ENCODE data around the gene TMEM184A.
A peak's percentile ranks its signal among the peaks of the same experiment; 100 is the strongest.
"Not testable (repeated sequence)": the region's sequence is repeated elsewhere in the genome, so short reads cannot be mapped to it uniquely, and the experiment has no call there.

The TMEM184A gene

DNA sequence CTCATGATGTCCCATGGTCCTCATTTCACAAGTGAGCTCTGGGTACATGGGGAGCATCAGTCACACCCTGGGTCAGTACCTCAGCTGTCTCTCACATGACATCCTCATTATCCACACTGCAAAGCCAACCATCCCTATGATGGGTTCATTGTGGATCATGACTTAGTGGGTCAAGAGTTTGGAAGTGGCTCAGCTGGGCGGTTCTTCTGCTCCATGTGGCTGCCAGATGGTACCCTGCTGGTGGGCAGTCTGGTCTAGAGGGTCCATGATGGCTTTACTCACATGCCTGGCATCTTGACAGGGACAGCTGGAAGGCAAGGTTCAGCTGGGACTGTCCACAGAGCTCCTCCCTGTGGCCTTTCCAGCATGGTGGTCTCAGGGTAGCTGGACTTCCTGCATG is 33.0 kb upstream of the TMEM184A start:
- DNase-seq, result no peak

DNA sequence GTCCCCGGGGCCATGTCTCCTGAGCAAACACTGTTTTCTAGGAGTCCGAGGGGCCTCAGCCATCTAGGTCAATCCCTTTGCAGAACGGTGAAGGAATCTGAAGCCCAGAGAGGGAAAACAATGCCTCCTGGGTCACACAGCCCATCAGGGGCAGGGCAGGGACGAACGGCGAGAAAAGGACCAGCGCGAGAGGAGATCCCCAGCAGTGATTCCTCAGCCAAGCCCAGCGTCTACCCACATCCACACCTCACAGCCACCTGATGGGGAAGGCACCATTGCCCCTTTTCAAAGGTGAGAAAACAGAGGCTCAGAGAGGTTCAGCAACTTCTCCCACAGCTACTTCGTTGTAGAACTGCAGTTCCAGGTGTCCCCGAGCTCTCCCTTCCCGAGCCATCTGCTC is 31.7 kb upstream of the TMEM184A start:
- no peak for DNase-seq

GRCh38 chr7:1586827-1587705 is 31.1 kb upstream of the TMEM184A start:
- DNase-seq, result no peak

DNA sequence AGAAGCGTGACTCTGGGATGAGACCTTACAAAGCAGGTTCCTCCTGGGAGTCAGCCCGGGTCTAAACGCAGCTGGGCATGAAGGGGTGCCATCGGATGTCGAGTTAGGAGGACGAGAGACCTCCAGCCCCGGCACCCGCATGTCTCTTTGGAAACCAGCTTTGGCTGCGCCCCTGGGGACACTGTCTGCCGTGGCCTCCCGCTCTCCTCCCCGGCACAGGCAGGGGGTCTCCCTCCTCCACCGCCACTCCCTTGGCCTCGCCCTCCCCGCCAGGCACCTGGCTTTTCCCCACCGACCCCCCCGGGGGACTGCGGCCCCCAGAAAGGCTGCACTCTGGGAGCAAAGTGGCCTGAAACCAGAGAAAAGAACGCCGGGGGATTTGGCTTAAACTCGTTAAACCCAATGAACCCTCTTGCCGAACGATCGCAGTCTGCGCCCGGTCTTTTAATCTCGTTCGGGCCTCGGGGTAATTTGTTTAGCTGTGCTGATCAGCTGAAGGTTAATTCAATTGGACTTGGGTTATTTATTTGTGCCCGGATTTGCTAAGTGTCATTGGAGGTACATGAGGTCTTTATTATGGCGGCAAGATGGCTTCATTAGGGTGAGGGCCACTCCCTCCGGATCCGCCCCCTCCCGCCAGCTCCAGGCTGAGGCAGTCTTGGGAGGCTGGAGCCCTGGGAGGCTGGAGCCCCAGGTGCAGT is 30.3 kb upstream of the TMEM184A start:
- no peak for DNase-seq

DNA sequence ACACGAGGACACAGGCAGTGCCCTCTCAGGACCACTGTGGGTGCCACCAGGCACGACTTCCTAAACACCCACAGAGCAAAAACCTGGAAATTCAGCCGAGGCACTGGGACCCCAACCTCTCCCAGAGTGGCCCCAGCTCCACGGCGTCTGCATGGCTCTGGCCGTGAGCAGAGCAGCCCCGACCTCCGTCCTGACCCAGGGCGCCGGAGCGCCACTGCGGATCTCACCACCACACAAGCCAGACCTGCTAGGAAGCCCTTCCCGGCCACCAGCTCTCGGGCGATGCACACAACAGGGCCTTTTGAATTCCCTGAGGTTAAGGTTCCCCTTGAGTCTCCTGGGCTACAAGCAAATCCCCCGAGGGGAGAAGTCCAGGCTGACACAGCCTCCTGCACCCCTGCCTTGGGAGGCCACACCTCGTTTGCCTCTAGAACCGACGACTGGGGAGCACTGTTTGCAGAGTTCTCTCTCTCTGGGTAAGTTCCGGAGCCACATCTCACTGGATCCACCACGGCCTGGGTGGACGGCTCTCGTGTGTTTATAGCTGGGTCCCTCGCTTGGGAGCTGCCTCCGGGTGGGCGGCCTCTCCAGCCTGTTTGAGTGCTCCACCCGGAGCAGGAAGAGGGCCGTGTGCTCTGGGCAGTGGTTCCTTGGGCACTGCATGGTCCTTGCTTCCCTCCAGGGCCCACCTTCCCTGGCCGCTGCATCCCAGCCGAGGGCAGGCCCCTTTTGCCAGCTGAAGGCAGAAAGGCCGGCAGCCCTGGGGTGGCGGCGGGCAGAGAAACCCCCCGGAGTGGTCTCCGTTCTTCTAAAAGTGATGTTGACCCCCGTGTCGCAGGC is 29.4 kb upstream of the TMEM184A start:
- no peak for DNase-seq

- DNase-seq, result no peak
Measured at GRCh38 chr7:1584700-1585099, 28.7 kb upstream of the TMEM184A start.

DNA sequence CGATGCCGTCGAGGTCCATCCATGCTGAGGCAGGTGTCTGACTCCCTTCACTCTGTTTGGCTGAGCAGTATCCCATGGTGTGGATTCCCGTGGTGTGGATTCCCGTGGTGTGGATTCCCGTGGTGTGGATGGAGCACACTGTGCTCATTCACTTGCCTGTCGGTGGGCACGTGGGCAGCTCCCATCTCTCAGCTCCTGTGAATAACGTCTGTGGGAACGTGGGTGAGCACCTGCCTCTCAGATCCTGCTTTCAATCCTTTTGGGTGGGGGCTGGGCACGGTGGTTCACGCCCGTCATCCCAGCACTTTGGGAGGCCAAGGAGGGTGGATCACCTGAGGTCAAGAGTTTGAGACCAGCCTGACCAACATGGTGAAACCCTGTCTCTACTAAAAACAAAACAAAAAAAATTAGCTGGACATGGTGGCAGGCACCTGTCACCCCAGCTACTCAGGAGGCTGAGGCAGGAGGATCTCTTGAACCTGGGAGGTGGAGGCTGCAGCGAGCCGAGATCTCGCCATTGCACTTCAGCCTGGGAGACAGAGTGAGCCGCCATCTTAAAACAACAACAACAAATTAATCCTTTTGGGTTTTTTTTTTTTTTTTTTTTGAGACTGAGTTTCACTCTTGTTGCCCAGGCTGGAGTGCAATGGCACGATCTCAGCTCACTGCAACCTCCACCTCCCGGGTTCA is 27.4 kb upstream of the TMEM184A start:
- not testable (repeated sequence) for DNase-seq

- DNase-seq, result no peak
Measured at GRCh38 chr7:1580422-1581030, 24.5 kb upstream of the TMEM184A start.

- DNase-seq, result peak; percentile 72 to 75
Measured at GRCh38 chr7:1579481-1580421, 23.7 kb upstream of the TMEM184A start.

DNA sequence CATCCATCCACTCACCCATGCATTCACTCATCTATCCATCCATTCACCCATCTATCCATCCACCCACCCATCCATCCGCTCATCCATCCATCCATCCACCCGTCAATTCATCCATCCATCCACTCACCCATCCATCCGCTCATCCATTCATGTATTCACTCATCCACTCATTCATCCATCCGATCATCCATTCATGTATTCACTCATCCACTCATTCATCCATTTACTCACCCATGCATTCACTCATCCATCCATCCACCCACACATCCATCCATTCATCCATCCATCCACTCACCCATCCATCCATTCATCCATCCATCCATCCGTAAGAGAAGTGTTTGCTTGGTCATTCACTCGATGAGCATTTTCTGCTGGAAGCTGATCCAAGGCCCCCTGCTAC is 22.5 kb upstream of the TMEM184A start:
- no peak for DNase-seq

- no peak for DNase-seq
Measured at GRCh38 chr7:1576521-1577253, 20.7 kb upstream of the TMEM184A start.

DNA sequence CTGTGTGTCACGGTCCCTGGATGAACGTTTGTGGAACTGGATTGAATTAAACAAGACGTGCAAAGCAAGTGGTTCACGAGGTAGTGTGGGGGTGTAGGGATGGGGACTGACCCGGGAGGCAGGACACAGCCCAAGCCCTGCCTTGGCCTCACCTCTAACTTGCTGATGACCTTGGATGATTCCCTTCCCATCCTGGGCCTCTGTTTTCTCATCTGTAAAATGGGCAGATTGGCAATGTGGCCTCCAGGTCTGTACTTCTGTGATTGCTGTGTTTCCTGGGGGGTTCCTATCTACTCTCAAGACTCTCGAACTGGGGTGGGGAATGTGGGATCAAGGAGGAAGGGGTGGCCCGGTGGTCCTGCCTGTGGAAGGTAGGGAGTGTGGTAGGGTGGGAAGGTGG is 19.8 kb upstream of the TMEM184A start:
- no peak for DNase-seq

DNA sequence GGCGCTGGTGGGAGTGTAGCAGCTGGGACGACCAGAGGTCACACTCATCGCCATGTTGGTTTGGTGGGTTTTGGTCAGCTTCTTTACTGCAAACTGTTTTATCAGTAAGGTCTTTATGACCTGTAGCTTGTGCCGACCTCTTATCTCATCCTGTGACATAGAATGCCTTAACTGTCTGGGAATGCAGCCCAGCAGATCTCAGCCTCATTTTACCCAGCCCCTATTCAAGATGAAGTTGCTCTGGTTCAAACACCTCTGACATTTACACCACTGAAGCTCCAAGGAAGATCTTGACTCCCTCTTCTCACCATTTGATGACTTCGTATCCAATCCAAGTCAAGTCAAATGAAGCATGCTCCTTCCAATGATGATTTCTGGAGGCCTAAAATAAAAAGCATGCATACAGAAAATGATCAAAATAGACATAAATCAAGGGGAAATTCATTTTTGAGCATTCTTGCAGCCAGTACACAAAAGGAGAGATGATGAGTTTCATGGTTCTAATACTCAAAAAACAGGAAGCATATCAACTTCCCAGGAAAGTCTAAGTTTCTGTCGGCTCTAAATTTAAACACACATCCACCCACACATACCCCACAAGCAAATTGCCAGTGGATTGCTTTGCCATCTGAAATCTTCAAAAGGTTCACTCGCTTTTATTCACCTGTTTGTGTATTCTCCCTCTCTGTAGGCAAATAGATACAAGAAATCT is 16.3 kb upstream of the TMEM184A start:
- no peak for DNase-seq

GRCh38 chr7:1569833-1570632 is 14.0 kb upstream of the TMEM184A start, which contains the start of gene PSMG3:
Gene PSMG3, minus strand, starts transcription at chr7:1570032. Its CDS starts 693 bp downstream, at chr7:1569339.
- DNase-seq, result peak; percentile 83 to 89

DNA sequence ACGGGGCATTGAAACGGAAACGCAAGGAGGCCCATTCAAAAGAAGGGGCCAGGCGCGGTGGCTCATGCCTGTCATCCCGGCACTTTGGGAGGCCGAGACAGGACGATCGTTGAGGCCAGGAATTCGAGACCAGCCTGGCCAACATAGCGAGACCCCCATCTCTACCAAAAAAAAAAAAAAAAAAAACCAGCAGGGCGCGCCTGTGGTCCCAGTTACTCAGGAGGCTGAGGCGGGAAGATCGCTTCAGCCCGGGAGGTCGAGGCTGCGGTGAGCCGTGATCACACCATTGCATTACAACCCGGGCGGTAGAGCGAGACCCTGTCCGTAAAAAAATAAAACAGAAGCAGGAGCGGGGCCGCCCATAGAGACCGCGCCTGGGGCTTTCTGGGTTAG is 13.4 kb upstream of the TMEM184A start:
- peak in 1 of 2 donors; percentile 15 for DNase-seq

DNA sequence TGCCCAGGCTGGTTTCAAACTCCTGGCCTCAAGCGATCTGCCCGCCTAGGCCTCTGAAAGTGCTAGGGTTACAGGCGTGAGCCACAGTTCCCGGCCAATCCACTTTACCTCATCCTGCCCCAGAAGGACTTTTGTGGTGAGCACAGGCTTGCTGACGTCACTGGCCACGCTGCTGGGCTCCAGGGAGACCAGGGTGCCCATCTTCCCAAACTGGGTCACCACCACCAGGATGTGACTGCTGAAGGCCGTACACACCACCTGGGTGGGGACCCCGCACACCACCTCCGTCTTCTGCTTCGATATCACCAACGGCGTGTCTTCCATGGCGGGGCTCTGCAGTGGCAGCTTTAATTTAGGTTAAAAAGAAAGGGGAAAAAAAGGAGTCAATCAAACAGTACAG is 13.0 kb upstream of the TMEM184A start:
- peak in 1 of 2 donors; percentile 32 for DNase-seq

DNA sequence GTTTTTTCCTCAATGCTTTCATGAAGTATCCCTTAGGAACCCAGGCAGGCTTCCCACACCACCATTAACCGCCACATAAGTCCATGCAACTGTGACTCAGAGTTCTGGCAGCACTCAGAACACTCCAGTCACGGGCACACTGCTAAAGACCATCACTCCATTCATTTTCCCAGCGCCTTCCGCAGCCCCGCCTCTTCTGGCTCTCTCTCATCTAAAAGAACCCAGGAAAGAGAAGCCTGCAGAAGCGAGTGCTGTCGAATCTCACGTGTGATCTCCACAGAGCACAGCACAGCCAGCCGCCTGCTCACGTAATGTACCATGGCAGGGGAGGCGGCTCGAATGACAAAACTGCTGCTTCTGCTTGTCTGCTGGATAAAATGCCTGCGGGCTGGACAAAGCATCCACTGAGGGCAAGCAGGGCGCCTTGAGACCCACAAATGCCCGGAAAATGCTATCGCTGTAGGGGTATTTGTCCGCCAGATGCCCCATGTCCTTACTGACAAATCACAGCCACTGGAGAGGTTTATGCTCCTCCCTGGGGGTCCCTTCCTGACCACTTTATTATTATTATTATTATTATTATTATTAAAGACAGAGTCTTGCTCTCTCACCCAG is 12.0 kb upstream of the TMEM184A start:
- DNase-seq, result no peak

Measured in stimulated activated CD4-positive, alpha-beta T cell treated with anti-CD3 and anti-CD28 coated beads, Interleukin-2, amount 100 ng/mL, for 48 hours (primary cell).